HG02852 (cell line): ENCODE data around the gene IER3.
A peak's percentile ranks its signal among the peaks of the same experiment; 100 is the strongest.

Experiments used
- ATAC-seq: cut with Tn5 transposase; IDR thresholded peaks from one replicate; pipeline ENCODE4 v1.9.1; 2021; ENCODE audit warnings: mild to moderate bottlenecking, moderate library complexity; ENCODE audit not compliant: unreplicated experiment

IER3 gene

GRCh38 chr6:30749554-30750378 is 5.4 kb upstream of the IER3 start:
- ATAC-seq, result no peak

GRCh38 chr6:30748851-30749540 is 4.6 kb upstream of the IER3 start:
- no peak for ATAC-seq

DNA sequence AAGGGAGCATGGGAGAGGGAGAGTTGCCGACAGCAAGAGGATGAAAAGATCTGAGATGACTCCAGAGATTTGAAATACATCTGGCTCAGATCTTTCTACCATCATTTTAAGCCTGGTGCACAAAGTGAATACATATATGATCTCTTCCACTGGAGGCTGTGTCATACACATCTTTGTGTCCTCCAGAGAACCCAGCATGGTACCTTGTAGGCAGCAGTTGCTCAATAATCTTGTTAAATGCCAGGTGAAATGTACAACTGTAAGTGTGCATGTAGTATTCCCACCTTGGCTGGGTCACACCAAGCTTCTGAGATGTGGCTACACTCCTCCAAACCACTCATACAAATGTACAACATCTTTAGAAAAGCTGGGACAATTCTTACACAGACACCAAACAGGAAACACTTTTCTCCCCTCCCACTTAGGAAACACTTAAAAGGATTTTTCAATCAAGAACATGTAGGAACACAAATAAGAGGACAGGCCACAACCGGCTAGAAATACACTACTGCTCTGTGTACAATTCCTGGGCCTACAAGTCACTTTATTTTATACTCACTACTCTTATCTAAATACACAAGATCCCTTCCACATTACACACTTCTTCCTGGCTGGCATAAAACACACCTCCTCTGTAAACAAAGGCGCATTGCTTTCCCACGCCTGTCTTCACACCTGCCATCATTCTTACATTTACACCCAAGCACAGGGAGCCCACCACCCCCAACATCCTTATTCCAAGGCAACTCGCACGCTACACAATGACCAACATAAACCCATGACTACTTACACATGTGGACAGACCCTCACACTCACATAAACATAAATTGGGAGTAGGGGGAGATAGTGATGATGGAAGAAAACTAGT is 3.8 kb upstream of the IER3 start:
- ATAC-seq, result no peak

- ATAC-seq, result no peak
These were observed 2.9 kb upstream of the IER3 start for GRCh38 chr6:30747300-30747687.

DNA sequence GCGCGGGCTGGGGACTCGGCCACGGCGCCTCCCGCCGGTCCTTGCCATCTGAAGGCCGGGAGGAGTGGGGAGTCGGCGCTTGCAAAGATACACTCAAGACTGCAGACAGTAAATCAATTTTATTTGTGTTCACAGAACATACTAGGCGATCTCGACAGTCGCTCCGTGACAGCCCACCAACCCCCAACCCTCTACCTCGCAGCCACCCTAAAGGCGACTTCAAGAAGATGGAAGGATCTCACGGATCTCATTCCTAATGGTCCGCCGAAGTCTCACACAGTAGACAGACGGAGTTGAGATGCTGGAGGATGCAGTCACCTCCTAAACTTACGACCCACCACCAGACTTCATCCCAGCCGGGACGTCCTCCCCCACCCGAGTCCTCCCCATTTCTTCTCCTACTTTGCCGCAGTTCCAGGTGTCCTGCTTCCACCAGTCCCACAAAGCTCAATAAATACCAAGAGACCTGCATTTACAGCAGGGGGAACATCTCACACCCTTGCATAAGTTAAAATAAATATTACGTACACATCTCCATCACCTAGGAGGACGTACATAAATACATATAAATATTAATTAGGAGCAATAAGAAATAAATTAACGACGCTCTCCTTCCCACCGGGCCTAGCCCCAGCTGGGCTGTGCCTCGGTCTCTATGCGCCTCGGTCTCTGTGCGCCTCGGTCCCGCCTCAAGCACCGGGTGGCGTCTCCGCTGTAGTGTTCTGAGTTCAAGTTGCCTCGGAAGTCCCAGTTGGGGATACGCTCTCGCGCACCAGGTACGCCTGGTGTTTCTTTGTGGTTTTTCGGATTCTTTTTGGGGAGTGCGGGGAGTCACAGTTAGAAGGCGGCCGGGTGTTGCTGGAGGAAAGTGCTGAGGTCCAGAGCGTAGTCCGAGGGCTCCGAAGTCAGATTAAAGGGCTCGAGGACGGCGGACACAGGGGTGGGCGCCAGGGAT is 971 bp downstream of the IER3 start:
- ATAC-seq, result peak; percentile 11

DNA sequence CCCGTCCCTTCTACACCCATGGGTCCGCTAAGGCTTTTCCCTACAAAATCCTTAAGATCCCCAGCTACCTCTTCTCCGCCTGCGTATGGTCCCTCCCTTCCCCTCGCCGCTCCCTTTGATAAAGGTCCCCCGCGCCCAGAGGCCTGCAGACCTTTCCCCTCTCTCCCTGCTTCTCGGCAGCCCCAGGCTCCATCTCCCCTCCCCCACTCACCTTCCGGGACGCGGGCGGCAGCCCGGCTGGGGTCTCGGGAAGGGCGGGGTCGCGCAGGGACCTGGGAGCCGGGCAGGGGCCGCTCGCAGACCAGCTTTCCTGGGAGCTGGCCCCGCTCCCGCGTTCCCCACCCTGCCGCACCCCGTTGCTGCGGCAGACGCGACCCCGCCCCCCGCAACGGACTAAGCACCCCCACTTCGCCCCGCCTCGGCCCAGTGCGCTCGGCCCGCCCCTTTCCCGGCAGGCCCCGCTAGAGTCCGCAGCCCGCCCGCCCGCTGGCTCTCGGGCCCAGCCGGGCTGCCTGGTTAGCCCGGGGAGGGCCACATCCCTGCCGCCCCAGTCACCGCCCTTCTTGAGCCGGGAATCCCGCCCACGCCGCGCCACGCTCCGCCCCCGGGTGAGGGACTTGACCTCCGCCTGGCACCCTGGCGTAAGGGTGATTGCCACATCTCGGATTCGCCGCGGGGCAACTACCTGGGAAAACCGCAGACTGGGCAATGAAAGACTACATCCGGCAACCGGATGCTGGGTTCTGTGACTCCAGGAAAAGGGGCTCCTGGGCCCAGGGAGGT is 1.8 kb downstream of the IER3 start, which contains the start of gene FLOT1:
Gene FLOT1, minus strand, starts transcription at position 372 of the 783 bp plus-strand sequence. CDS start 498 bp downstream, outside the sequence.
- ATAC-seq, result peak; percentile 73

- ATAC-seq, result no peak
These were observed 2.5 kb downstream of the IER3 start for GRCh38 chr6:30741789-30742315.

DNA sequence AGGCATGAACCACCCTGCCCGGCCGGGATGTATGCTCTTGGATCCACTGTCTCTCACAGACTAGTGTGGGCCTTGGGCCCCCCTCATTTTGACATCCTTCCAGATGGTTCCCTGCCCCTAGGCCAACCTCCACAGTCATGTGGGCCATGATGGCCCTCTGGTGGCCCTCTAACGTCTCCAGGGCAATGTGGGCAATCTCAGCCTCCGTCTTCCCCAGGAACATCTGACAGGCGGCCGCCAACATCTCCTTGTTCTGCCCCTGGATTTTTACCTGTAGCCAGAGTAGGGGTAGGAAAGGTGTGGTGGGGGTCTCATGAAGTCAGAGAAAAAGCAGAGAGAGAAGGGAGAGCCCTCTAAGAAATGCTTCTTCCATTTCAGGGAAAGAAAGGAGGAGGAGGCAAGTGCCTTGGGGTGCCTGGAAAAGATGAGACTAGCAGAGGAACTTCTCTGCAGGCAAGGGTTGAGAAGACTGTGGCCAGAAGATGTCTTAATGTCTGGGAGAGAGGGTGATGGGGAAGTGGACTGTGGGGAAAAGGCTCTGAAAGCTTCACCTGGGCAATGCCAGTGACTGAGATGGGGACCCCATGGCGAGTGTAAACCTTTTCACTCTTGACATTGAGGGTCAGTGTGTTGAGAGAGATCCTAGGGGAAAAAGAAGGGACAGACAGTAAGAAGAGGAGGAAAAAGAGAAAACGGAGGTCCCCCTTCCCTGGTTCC is 3.1 kb downstream of the IER3 start:
- ATAC-seq, result no peak

- ATAC-seq, result no peak
These were observed 3.8 kb downstream of the IER3 start for GRCh38 chr6:30740540-30740870.

DNA sequence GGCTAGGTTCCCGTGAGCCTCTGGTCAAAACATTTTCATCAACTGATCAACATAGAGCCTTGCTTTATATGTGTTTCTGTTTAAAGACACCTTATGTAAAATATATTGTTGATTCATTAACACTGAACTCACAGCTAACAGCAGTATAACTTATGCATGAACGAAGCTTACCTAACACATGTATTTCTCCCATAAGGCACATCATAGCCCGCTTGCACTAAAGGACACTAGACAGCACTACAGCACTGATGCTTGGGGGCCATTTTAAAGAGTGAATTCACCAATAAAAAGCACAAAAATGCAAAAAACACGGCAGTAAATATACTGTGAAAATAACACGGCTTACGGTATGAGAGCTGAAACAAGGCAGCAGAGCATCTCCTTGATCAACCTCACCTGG is 5.8 kb downstream of the IER3 start:
- no peak for ATAC-seq

GRCh38 chr6:30735668-30736314 is 8.6 kb downstream of the IER3 start:
- no peak for ATAC-seq

DNA sequence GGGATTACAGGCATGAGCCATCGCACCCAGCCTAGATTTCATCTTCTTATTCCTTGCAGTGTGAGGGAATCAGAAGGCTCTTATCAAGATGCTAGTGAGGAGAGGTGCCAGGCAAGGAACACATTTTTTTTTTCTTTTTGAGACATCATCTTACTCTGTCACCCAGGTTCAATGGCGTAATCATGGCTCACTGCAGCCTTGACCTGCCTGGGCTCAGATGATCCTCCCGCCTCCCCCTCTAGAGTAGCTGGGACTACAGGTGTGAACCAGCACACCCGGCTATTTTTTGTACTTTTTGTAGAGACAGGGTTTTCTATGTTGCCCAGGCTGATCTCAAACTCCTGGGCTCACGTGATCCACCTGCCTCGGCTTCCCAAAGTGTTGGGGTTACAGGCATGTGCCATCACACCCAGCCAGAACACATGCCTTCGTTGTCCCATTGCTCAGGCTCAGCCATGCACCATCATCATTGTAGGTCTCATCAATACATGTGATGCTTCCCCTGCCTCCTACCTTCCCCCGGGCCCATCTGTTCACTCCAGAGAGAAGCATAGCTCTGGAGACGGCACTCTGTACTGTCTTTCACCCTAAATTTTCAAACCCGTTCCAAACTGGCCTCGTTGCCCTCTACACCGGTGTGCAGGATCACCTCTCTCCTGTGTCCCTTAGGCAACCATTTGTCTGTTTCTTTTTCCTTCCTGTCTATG is 12.0 kb downstream of the IER3 start:
- ATAC-seq, result no peak

DNA sequence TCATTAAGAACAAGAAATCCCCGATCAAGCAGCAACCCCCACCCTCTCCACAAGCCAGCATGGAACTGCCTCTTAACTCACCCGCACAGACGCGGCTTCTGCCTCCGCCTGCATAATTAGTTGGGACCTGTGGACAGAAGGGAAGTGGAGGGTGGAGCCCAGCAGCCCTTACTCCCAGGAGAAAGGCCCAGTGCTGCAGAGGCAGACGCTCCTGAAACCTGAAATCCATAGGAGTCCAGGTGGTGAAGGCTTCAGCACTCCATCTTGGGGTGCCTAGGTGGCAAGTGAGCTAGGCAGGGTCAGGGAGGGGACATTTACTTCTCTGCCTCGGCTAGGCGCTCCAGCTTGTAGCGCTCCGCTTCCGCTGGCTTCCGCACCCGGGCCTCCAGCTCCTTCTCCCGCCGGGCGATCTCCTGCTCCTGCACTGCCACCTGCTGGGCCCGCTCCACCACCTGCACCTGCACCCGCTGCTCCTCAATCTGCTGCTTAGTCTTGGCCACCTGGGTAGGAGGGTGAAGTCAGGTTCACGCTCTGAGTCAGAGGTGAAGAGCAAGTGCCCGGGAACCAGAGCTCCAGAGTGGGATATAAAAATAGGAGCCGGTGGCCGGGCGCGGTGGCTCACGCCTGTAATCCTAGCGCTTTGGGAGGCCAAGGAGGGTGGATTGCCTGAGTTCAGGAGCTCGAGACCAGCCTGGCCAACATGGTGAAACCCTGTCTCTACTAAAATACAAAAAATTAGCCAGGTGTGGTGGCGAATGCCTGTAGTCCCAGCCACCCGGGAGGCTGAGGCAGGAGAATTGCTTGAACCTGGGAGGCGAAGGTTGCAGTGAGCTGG is 13.5 kb downstream of the IER3 start:
- peak; percentile 61 for ATAC-seq

GRCh38 chr6:30727920-30728553 is 16.3 kb downstream of the IER3 start:
- no peak for ATAC-seq

- ATAC-seq, result no peak
These were observed 17.6 kb downstream of the IER3 start for GRCh38 chr6:30726506-30727413.
